ENCODE data around the gene SLC16A4.
A peak's percentile ranks its signal among the peaks of the same experiment; 100 is the strongest.
"Not testable (repeated sequence)": the region's sequence is repeated elsewhere in the genome, so short reads cannot be mapped to it uniquely, and the experiment has no call there.

Gene SLC16A4
- 0.24 to 0.91 reads per million in 2 donors for total RNA-seq

DNA sequence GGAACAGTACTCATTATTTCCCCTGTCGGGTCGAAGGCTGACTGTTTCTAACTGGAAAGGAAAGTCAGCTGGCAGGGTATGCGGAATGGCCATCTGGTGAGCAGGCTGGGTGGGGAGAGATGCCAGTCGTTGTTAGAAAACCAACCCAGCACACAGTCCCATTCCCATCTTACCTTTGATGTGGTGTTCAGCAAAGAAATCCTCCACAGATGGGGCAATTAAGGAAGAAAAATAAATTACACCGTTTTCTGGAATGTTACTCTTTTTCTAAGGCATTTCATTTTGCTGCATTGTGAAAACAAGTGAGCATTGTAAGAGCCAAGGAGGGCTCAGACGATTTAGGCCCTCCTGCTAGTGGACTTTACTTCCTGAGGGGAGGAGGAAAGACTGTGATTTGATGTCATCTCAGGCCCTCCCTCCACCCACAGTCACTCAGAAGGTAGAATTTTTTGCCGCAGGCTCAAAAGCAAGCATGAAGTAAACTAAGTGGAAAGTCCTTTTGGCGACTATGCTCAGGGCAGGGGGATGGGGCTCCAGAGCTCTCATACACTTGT lies at the start of gene SLC16A4:
Gene SLC16A4 (minus strand): TSS at position 335 of the 554 bp plus-strand sequence. CDS start 1,703 bp downstream, outside the sequence.
- no peak for DNase-seq

DNA sequence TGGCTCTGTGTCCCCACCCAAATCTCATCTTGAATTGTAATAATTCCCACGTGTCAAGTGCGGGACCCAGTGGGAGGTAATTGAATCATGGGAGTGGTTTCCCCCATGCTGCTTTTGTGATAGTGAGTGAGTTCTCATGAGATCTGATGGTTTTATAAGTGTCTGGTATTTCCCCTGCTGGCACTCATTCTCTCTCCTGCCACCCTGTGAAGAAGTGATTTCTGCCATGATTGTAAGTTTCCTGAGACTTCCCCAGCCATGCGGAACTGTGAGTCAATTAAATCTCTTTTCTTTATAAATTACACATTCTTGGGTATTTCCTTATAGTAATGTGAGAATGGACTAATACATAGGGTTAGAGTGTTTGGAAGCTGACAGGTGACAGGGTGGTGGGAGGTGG lies 49.0 kb upstream of the SLC16A4 start:
- DNase-seq, result not testable (repeated sequence)

DNA sequence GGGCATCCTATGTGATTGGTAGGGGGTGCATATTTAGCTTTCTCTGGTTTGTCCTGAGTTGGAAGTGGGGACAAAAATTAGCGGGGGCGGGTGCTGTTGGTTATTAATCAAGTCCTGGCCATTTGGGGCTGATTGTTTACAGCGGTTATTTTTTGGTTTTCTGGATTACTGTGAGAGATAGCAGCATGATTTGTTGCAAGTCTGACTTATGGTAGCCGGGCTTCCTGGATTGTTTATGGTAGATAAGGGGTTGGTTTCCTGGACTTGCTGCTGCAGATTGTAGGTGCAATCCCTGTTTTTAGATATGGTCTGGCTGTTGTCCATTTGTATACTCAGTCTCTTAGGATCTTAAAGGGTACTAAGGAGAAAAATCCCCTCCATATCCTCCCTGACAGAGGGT lies 48.1 kb upstream of the SLC16A4 start:
- DNase-seq, result no peak

DNA sequence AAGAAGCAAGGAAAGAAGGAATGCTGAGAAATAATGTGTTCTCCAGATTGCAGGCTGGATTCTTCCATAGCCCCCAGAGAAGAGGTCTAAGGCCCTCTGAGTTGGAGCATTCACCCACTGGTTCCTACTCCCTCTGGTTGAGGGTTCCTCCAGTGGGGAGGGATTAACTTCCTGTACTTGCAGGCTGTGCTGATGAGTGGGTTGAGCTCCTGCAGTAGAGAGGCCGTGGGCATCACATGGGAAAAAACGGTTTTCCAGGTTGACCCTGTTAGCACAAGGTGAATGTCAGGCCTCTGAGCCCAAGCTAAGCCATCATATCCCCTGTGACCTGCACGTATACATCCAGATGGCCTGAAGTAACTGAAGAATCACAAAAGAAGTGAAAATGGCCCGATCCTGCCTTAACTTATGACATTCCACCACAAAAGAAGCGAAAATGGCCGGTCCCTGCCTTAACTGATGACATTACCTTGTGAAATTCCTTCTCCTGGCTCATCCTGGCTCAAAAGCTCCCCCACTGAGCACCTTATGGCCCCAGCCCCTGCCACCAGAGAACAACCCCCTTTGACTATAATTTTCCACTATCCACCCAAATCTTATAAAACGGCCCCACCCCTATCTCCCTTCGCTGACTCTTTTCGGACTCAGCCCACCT lies 46.9 kb upstream of the SLC16A4 start:
- DNase-seq, result not testable (repeated sequence)

DNA sequence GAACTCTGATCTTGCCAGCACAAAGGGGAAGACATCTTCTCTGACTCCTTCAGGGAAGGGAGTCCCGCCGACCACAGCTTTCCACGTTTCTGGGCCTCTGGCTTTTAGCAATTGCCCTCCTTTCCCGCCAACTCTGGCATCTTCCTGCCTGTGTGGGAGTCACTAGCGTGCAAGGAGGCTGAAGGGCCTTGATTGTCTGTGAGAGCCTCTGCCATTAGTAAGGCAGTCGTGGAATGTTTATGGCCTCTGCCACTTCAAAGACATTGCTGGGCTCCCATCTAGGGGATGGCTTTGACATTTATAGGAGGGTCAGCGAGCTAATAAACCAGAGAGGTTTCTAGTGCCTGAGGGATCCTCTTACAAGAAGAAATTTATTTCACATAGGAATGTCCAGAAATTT lies 45.8 kb upstream of the SLC16A4 start:
- no peak for DNase-seq

DNA sequence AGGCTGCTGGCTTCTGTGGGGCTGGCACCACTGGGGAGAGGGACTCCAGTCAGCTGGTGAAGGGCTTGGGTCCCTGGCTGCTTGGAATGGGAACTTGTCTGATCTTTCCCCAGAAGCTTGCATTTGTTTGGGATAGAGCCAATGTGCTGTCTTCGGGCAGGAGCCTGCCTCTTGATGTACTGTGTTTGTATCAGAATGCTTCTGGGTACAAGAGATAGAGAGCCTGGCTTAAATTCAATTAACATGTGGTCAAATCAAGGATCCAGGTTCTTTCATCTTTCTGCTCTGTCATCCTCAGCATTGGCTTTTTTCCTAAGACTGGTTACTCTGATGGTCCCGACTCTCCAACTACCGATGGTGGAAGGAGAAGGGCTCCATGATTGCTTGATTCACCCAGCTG lies 44.1 kb upstream of the SLC16A4 start:
- DNase-seq, result no peak

DNA sequence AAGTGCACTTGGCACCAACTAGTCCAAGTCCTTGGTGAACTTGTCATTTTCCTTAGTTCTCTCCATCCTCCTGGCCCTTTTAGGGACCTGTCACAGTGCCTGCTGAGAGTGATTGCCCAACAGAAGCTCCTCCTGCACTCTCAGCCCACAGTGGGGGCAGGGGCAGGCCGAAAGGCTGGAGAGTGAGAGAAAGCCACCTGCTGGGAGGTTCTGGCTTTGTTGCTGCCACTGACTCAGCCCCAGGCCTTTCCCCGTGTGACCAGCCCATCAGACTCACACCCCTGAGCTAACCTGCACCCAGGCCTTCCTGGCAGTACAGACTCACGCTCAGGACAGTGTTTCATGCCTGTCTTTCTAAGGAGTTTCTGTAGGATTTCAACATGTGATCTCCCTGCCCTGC lies 43.0 kb upstream of the SLC16A4 start:
- DNase-seq, result no peak

DNA sequence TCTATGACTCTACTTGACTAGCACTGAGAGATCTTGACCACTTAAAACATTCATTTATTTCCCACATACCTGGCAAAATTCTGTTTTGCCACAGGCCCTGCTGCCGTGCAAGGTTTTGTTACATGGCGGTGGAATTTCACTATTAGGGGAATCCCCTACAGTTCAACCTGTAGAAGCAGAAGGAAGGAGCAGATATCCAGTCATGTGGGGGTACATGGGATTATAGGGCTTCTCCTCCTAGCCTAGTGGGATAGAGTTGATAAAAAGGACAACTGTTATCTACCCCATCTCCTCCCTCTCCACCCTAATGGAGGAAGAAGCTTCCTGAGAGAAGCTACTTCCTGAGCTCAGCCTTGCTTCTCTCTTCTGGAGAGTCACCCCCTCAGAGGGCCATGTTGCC lies 42.4 kb upstream of the SLC16A4 start:
- DNase-seq, result no peak

DNA sequence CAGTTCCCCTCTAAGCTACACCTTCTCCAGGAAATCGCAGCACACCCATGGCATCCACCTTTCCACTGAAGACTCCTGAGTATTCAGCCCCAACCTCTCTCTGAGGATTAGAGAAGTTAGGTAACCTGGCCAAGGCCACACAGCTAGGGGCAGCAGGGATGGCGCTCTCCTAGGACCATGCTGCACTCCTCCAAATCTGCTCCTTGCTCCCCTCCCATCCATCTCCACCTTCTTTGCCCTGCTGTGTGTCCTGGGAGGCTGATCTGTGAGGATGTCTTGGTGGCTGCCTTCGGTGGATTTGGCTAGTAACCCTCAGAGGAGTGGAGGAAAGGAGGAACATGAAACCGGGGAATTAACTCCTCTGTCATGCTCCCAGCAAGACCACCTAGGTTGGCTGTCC lies 40.1 kb upstream of the SLC16A4 start:
- no peak for DNase-seq

DNA sequence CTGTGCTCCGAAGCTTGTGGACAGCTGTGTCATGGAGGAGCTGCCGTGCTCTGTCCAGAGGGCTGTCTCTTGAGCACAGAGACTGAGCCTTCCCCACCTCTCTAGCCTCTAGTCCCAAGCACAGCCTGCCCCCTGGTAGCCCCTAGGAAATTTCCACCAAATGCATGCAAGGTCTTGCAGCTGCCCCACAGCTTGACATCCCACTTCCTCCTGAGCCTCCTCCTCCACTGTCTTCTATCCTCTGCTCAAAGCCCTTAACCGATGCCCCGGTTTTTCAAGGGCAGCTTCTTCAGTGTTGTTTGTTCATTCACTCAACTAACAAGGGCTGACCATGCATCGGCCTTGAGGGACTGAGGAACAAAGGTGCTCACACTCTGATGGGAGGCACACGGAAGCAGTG lies 39.5 kb upstream of the SLC16A4 start:
- DNase-seq, result no peak

DNA sequence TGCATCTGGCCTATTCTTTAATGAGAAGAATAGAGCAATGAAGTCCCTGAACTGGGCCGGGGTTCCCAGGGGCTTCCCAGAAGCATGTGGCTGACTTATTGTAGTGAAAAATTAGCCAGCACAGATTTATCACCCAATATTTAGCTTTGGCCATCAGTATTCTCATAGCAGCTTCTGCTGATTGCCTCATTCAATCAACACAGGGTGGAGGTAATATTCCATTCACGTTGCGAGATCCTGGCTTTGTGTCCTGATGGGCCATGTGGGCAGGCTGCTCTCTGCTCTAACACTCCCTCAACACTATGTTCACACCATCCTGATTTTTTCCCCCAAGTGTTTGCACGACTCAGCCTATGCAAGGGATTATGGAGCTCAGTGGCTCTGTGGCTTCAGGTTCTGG lies 38.1 kb upstream of the SLC16A4 start:
- no peak for DNase-seq

DNA sequence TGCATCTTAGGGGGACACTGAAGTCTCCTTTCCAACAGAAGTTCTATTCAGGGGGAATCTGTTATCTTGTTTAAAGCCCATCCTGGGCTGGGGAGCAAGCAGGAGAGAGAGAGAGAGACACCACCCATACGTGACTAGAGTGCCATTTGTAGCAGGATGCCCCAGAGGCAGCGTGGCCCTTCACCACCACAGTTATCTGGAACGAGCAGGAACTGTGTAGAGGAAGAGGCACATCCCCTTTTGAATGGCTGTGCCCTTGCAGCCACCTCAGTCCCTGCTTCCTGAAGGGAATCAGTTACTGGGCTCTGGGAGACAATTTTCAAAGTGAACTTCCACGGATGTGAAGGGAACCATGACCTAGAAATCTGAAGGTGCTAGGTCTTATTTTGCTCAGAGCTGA lies 36.0 kb upstream of the SLC16A4 start:
- no peak for DNase-seq

DNA sequence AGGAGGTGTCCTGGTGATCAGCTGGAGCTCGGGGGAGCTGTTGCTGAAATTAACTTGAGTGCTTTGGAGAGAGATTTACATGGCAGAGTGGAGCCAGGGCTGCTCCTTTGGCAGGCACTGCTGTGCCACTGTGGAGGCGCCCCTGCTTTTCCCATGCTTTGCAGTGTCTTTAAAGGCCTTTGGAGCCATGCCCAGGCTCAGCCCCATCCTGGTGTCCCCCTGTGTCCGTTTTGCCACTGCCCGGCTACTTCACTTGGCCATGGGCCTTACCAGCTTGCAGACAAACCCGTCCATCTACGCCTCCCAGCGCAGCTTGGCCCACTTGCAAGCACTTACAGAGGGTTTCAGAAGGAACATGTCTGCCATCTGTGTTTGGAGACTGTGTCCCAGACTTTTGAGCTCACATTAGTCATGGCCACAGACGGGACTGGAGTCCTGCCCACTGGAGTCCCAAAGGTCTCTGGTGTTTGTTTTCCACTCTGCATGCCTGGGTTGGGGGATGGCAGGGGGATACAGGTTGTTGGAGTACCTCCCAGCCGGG lies 34.9 kb upstream of the SLC16A4 start:
- DNase-seq, result no peak

DNA sequence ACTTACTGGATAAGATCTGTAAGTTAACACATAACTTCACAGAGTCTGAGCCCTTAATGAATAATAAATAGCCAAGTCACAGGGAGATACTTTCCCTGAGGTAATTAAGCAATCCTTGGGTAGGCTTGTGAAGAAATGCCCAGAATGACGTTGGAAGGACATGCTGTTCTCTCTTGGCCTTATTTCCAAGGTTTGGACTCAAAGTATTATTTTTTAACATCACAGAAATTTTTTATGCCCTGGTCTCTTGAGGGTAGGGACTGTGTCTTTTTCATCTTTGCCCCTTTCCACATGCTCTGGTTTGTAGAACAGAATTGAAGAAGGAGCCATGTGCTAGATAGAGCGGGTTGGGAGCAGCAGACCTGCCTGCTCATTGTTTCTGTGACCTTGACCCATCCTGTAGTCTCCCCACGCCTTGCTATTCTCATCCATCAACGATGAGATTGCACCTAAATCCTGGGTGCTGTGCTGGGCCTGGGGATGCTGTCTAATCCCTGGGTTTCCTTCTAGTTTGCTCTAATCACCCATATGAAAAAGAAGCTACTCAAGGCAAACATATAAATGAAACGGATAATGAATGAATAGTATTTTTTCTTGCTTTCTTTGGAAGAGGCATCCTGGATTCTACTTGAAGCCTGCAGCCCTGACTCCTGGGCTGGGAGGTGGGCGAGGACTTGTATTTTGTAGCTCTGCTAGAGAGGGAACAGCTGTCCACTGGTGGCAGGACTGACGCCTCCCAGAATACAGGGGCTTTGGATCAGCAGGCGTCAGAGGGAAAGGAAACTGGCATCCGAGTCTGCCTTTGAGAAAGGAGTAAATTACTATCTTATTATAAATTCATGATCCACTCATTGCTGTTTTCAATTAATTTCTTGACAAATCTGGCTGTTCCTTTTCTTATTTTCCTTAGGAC lies 34.1 kb upstream of the SLC16A4 start:
- no peak for DNase-seq

DNA sequence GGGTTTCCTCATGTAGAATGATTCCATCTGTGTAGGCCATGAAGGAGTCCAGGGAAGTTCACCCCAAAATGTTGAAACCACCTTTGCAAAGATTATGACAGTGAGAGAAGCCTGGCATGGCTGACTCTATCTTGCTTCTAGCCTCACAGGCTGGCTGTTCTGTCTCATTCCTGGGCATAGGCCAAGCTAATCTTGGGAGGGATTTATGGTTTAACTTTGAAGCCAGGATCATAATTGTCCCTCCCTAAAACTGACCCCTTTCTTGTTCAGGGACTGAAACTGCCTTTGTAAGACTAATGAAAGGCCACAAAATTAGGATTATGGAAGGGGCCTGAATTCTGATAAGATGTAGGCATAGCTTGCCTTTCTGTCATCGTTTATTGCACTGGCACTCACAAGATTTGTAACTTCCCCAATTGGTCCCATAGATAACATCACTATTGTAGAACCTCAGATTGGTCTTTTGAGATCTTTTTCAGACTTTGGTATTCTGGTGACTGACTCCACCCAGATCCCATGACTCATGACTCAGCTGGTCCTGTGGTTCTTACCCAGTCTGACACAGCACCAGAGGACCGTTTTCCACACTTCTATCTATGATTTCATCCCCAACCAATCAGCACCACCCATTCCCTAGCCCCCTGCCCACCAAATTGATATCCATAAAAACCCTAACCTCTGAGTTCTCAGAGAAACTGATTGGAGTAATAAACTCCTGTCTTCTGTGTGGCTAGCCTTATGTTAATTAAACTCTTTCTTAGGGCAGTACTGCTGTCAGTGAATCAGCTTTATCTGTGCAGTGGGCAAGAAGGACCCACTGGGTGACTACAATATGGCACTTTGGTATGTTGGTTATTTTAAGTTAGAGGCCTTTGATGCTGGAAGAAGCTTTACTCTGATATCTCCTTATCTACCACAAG lies 30.3 kb upstream of the SLC16A4 start:
- no peak for DNase-seq

DNA sequence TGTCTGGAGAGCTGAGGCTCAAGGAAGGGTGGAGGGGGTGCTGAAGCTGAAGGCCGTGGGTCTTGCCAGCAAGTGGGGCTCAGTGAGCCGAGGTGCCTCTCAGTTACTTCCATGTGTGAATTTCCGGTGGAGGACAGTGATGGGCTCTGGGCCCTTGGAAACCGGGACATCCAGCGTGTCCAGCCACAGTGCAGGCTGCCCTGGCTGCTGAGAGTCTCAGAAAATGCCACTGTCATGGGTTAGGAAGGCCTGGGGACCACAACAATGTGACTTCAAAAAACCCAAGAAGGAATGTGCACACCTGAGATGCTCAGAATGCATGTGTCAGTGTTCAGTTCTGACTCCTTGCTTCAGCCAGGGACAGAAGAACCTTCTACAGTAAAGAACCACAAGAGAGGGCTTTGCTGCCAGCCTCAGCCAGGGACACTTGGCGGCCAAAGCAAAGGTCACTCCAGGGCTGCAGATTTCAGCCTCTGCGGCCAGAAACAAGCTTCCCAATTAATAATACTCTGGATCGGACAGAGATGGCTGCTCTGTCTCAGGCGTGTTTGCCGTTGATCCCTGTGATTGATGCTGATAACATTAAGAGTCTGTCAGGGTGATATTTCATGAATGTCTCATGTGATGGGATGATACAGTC lies 29.3 kb upstream of the SLC16A4 start:
- DNase-seq, result no peak

DNA sequence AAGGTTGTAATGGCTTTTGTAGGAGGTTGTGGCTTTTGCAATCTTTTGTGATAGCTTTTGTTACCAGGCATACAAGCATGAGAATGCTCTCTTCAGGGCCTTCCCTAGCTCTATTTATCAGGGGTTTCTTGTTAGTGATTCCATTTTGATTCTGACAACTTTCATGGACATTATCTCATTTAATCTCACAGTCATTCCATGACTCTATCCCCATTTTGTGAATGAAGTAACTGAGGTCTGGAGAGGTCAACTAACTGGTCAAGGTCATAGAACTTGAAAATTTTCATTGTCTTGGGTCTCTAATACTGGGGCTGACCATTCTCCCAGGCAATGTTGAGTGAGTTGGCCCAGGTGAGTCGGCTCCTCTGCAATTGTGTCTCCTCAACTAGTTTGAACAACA lies 27.9 kb upstream of the SLC16A4 start:
- DNase-seq, result no peak

DNA sequence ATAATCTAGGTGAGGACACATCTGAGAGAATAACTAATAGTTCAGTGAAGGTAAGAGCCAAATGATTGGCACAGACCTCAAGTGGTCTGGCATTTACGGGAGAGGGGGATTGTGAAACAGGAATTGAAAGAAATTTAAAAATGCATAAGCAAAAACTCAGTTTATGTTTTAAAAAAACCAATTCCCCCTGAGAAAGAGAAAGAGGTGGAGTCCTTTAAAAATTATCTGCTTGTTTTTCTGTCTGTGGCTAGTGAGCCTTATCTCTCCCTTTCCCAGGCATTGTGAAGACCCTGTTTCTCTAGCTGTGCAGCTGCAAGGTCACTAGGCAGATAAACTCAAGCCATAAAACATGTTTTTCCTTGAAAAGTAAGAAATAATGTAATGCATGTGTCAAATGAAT lies 22.2 kb upstream of the SLC16A4 start:
- DNase-seq, result not testable (repeated sequence)

DNA sequence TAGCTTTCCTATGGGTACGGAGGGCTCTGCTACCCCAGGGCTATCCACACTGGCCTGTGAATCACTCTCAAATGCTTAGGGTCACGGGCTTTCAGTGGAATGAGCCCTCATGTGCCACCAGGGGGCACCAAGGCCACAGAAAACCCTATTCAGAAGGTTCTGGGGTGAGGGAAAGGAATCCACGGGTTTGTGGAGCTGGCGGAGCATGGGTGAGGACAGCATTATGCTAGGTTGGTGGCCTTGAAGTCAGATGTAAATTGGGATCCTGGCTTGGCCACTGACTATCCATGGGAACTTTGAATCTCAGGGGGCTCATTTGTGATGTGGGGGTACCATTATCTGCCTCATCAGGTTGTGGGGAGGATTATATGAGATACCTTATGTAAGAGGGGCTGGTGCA lies 21.8 kb upstream of the SLC16A4 start:
- peak; percentile 44 for DNase-seq

DNA sequence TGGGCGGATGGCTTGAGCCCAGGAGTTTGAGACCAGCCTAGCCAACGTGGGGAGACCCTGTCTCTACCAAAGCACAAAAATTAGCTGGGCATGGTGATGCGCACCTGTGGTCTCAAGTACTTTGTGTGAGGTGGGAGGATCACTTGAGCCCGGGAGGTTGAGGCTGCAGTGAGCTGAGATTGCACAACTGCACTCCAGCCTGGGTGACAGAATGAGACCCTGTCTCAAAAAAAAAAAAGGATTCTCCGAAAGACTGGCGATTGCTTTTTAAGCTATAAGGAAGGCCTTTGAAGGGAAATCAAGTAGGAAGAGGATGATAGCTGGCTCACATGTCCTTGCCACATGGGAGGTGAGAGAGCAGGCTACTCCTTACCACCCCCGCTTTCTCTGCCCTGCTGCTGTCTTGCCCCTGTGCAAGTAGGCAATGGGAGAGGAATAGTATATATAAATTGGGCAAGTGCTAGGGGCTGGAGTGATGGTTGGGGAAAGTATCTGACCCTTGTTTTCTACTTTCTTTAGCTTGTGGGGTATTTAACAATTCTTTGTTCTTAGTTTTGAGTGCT lies 20.4 kb upstream of the SLC16A4 start:
- no peak for DNase-seq

DNA sequence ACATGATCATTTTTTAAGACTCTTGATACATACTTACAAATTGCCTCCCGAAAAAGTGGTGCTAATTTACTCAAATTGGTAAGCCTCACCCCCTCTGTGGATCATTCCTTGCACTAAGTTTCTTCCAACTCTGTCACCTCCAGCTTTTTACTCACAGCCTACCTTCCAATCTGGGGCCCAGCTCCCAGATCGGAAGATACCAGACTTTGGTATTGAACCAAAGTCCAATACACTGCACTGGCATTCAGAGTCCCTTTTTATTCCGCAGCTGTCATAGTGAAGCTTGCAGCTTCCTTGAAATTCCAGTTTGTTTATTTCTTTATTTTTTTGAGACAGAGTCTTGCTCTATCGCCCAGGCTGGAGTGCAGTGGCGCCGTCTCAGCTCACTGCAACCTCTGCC lies 18.5 kb upstream of the SLC16A4 start:
- no peak for DNase-seq

DNA sequence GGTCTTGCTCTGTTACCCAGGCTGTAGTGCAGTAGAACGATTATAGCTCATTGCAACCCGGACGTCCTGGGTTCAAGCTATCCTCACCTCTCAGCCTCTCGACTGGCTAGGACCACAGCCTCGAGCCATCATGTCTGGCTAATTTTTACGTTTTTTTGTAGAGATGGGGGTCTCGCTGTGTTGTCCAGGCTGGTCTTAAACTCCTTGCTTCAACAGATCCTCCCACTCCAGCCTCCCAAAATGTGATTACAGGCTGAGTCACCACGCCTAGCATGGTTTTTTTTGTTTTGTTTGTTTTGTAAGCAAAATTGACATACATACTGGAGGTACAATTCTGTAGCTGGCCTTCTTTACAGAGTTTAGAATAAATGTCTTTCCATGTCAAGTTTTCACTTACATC lies 17.7 kb upstream of the SLC16A4 start:
- no peak for DNase-seq

All from T-helper 9 cell (primary cell).